SH-SY5Y (cell line): Measurements from ENCODE around the gene HSPA9.

Experiments
- GATA2 ChIP-seq: IDR thresholded peaks from 2 replicates; pipeline ENCODE4 v1.6.1; 2011; ENCODE audit warnings: mild to moderate bottlenecking, low read depth, low read length
- GATA3 ChIP-seq: IDR thresholded peaks from 2 replicates; pipeline ENCODE4 v1.6.1; 2011; ENCODE audit warnings: low read depth, mild to moderate bottlenecking, low read length, moderate library complexity

GRCh38 chr5:138623053-138623452 is 47.9 kb upstream of the HSPA9 start:
- no peak for TF ChIP-seq GATA3
- TF ChIP-seq GATA2: no peak
